ENCODE measurements around the gene PTPRK.

DNA sequence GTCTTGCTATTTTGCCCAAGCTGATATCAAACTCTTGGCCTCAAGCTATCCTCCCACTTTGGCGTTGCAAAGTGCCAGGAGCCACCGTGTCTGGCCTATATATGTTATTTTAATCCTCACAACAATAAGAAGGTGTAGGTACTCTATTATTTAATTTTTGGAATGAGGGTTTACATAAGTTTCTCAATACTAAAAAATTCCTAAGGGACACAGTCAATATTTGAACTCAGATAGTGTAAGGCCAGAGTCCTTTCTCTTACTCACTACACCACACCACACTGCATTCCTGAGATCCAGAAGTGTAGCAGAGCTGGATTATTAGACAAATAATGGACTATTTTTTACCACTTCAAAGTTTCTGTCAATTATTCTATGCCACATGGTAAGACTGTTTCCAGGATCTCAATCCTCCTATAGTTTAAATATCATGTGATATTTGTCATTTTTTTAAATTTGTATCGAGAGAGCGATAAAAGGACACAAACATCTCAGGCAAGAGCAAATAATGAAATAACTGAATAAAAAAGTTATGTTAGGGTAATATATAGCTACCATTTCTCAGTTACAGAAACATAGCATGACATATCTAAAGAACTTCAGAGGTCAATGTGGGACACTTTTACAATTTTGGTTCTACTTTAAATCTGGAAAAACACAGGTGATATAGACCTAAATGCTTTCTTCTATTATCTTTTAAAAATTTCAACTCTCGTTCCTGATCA, 457.4 kb downstream of the PTPRK start:
- TF ChIP-seq, protein P1, sequence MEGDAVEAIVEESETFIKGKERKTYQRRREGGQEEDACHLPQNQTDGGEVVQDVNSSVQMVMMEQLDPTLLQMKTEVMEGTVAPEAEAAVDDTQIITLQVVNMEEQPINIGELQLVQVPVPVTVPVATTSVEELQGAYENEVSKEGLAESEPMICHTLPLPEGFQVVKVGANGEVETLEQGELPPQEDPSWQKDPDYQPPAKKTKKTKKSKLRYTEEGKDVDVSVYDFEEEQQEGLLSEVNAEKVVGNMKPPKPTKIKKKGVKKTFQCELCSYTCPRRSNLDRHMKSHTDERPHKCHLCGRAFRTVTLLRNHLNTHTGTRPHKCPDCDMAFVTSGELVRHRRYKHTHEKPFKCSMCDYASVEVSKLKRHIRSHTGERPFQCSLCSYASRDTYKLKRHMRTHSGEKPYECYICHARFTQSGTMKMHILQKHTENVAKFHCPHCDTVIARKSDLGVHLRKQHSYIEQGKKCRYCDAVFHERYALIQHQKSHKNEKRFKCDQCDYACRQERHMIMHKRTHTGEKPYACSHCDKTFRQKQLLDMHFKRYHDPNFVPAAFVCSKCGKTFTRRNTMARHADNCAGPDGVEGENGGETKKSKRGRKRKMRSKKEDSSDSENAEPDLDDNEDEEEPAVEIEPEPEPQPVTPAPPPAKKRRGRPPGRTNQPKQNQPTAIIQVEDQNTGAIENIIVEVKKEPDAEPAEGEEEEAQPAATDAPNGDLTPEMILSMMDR (IDR thresholded peaks at IDR 0.05), result no peak
- no peak for TF ChIP-seq ZFX (IDR thresholded peaks at IDR 0.05; ENCODE audit: borderline replicate concordance)

All from 22Rv1 (cell line).